OCI-LY7 (cell line): ENCODE results near the gene ZNF213.

Experiments
- EZH2phosphoT487 ChIP-seq: fragments of 200-600 bp; sonication (generic); IDR thresholded peaks from 2 replicates; pipeline ENCODE4 v1.6.1; 2018; ENCODE audit warnings: low read depth, borderline replicate concordance, mild to moderate bottlenecking, mixed run types, antibody characterized with exemption, low read length, moderate library complexity, mixed read lengths
- TF ChIP-seq, protein P1 (sequence below): fragments of 200-600 bp; sonication (generic); conservative IDR thresholded peaks from 2 replicates; pipeline ENCODE4 v1.5.1; 2014; ENCODE audit warnings: mild to moderate bottlenecking, antibody characterized with exemption, low read length, moderate library complexity, mixed read lengths

DNA sequence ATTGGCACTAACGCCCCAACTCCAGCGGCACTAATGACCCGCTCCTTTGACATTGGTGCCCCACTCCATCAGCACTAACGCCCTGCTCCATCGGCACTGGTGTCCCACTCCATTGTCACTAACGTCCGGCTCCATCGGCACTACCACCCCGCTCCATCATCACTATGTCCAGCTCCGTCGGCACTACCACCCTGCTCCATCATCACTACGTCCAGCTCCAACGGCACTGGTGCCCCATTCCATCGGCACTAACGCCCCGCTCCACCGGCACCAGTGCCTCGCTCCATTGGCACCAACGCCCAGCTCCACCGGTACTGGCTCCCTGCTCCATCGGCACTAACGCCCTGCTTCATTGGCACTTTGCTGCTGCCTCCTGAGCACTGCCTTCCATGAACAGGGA, 7.5 kb downstream of the ZNF213 start:
- TF ChIP-seq, protein P1, sequence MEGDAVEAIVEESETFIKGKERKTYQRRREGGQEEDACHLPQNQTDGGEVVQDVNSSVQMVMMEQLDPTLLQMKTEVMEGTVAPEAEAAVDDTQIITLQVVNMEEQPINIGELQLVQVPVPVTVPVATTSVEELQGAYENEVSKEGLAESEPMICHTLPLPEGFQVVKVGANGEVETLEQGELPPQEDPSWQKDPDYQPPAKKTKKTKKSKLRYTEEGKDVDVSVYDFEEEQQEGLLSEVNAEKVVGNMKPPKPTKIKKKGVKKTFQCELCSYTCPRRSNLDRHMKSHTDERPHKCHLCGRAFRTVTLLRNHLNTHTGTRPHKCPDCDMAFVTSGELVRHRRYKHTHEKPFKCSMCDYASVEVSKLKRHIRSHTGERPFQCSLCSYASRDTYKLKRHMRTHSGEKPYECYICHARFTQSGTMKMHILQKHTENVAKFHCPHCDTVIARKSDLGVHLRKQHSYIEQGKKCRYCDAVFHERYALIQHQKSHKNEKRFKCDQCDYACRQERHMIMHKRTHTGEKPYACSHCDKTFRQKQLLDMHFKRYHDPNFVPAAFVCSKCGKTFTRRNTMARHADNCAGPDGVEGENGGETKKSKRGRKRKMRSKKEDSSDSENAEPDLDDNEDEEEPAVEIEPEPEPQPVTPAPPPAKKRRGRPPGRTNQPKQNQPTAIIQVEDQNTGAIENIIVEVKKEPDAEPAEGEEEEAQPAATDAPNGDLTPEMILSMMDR, result no peak
- no peak for TF ChIP-seq EZH2phosphoT487
